ENCODE measurements around the gene RNF212.
"Not testable (repeated sequence)": the region's sequence is repeated elsewhere in the genome, so short reads cannot be mapped to it uniquely, and the experiment has no call there.

Gene RNF212

GRCh38 chr4:1062419-1062818 lies 50.9 kb downstream of the RNF212 start:
- no peak for DNase-seq

- no peak for DNase-seq
These were observed 51.6 kb downstream of the RNF212 start for GRCh38 chr4:1061760-1062159.

GRCh38 chr4:1061056-1061700 lies 52.2 kb downstream of the RNF212 start:
- DNase-seq, result no peak

- DNase-seq, result no peak
These were observed 52.7 kb downstream of the RNF212 start for GRCh38 chr4:1060621-1061020.

GRCh38 chr4:1060121-1060520 lies 53.2 kb downstream of the RNF212 start:
- DNase-seq, result no peak

GRCh38 chr4:1058997-1059665 lies 54.2 kb downstream of the RNF212 start:
- no peak for DNase-seq

GRCh38 chr4:1058198-1058996 lies 55.0 kb downstream of the RNF212 start:
- no peak for DNase-seq

GRCh38 chr4:1057403-1057745 lies 56.0 kb downstream of the RNF212 start:
- no peak for DNase-seq

- DNase-seq, result no peak
These were observed 56.5 kb downstream of the RNF212 start for GRCh38 chr4:1056671-1057402.

GRCh38 chr4:1055721-1056590 lies 57.4 kb downstream of the RNF212 start:
- DNase-seq, result no peak

GRCh38 chr4:1055243-1055701 lies 58.1 kb downstream of the RNF212 start:
- DNase-seq, result not testable (repeated sequence)

- not testable (repeated sequence) for DNase-seq
These were observed 58.6 kb downstream of the RNF212 start for GRCh38 chr4:1054696-1055242.

- not testable (repeated sequence) for DNase-seq
These were observed 59.5 kb downstream of the RNF212 start for GRCh38 chr4:1053891-1054290.

- no peak for DNase-seq
These were observed 60.2 kb downstream of the RNF212 start for GRCh38 chr4:1053080-1053661.

GRCh38 chr4:1052231-1052671 lies 61.1 kb downstream of the RNF212 start:
- DNase-seq, result no peak

GRCh38 chr4:1051472-1051871 lies 61.9 kb downstream of the RNF212 start:
- no peak for DNase-seq

- DNase-seq, result no peak
These were observed 62.7 kb downstream of the RNF212 start for GRCh38 chr4:1050486-1051213.

- peak; percentile 40 for DNase-seq
These were observed 63.8 kb downstream of the RNF212 start for GRCh38 chr4:1049591-1049905.

GRCh38 chr4:1048773-1049590 lies 64.4 kb downstream of the RNF212 start:
- DNase-seq, result no peak
